IMR-90 (cell line): Measurements from ENCODE around the gene UBASH3B. TPM values are rescaled to one million over a fixed set of nuclear protein-coding genes. Genes with fewer than 3 reads are reported as not detected.

Source experiments
- ATAC-seq: fragments of 200-7000 bp; cut with Tn5 transposase; 2 replicates; pipeline ENCODE4 v1.9.1; 2020; ENCODE audit warnings: low read depth, mild to moderate bottlenecking, moderate library complexity
- BruUV-seq: library from RNA; stranded (reverse); fragments of 400-500 nt; replicated peaks from 2 replicates; lab custom pipeline; 2021; lab: Mats Ljungman, UMichigan
- CTCF ChIA-PET: fragments of 300-600 bp; formaldehyde crosslinking; extraction: SDS; loops from one replicate; lab custom pipeline; 2021; ENCODE audit warnings: antibody characterized with exemption; lab: Yijun Ruan, JAX
- POLR2A ChIA-PET: fragments of 300-600 bp; sonication (Branson Sonifier 250); formaldehyde crosslinking; loops from one replicate; lab custom pipeline; 2022; ENCODE audit warnings: antibody characterized with exemption; ENCODE audit not compliant: unreplicated experiment; lab: Charles Lee
- DNase-seq: peaks from one replicate; pipeline ENCODE4 v3.0.0; 2013
- H2AFZ ChIP-seq: replicated peaks from 2 replicates; pipeline ENCODE3; 2013; ENCODE audit warnings: low read length, mild to moderate bottlenecking; ENCODE audit not compliant: poor library complexity
- H2AK5ac ChIP-seq: 2 replicates; pipeline ENCODE4 v1.6.1; 2013; ENCODE audit warnings: low read depth, low read length, inconsistent platforms
- H2AK9ac ChIP-seq: replicated peaks from 2 replicates; pipeline ENCODE3; 2013; ENCODE audit warnings: mild to moderate bottlenecking, low read depth, low read length, moderate library complexity; ENCODE audit not compliant: poor library complexity
- H2BK120ac ChIP-seq: 2 replicates; pipeline ENCODE4 v1.6.1; 2013; ENCODE audit warnings: low read depth, low read length, inconsistent platforms
- H2BK15ac ChIP-seq: 3 replicates; pipeline ENCODE4 v1.6.1; 2013; ENCODE audit warnings: low read depth, low read length, inconsistent platforms
- H2BK20ac ChIP-seq: 2 replicates; pipeline ENCODE4 v1.6.1; 2013; ENCODE audit warnings: low read depth, mild to moderate bottlenecking, inconsistent platforms, low read length, moderate library complexity
- H2BK5ac ChIP-seq: 2 replicates; pipeline ENCODE4 v1.6.1; 2013; ENCODE audit warnings: mild to moderate bottlenecking, low read depth, low read length, inconsistent platforms; ENCODE audit not compliant: poor library complexity, severe bottlenecking
- H3K14ac ChIP-seq: replicated peaks from 2 replicates; pipeline ENCODE4 v1.6.1; 2013; ENCODE audit warnings: low read depth, low read length, inconsistent platforms
- H3K18ac ChIP-seq: 2 replicates; pipeline ENCODE4 v1.6.1; 2013; ENCODE audit warnings: low read depth, low read length, control low read depth
- H3K23ac ChIP-seq: 2 replicates; pipeline ENCODE4 v1.6.1; 2013; ENCODE audit warnings: low read depth, low read length, inconsistent platforms
- H3K27ac ChIP-seq: 2 replicates; pipeline ENCODE4 v1.5.1; 2013; ENCODE audit warnings: mild to moderate bottlenecking, control low read depth, low read length; ENCODE audit not compliant: insufficient read depth
- H3K27me3 ChIP-seq: 2 replicates; pipeline ENCODE4 v1.6.1; 2013; ENCODE audit warnings: low read length; ENCODE audit not compliant: control insufficient read depth, insufficient read depth
- H3K36me3 ChIP-seq: 2 replicates; pipeline ENCODE4 v1.6.1; 2013; ENCODE audit warnings: low read length, mixed read lengths; ENCODE audit not compliant: control insufficient read depth, insufficient read depth
- H3K4ac ChIP-seq: 2 replicates; pipeline ENCODE4 v1.6.1; 2013; ENCODE audit warnings: low read depth, low read length, inconsistent platforms
- H3K4me1 ChIP-seq: 2 replicates; pipeline ENCODE4 v1.6.1; 2013; ENCODE audit warnings: low read length, mixed read lengths; ENCODE audit not compliant: control insufficient read depth, insufficient read depth
- H3K4me2 ChIP-seq: 2 replicates; pipeline ENCODE4 v1.6.1; 2013; ENCODE audit warnings: low read depth, mild to moderate bottlenecking, control low read depth, low read length, moderate library complexity
- H3K4me3 ChIP-seq: 2 replicates; pipeline ENCODE4 v1.5.1; 2013; ENCODE audit warnings: low read depth, mild to moderate bottlenecking, control low read depth, low read length, moderate library complexity; ENCODE audit not compliant: insufficient read depth
- H3K56ac ChIP-seq: 2 replicates; pipeline ENCODE4 v1.6.1; 2013; ENCODE audit warnings: low read length, inconsistent platforms; ENCODE audit not compliant: insufficient read depth; ENCODE audit errors: extremely low read depth
- H3K79me1 ChIP-seq, 2 experiments: 2 replicates each; pipeline ENCODE4 v1.6.1; 2013; ENCODE audit warnings: low read length in 2 of 2, inconsistent platforms in 1 of 2, low read depth in 1 of 2
- H3K9ac ChIP-seq: 2 replicates; pipeline ENCODE4 v1.6.1; 2013; ENCODE audit warnings: low read depth, low read length, control low read depth
- H3K9me1 ChIP-seq: 2 replicates; pipeline ENCODE4 v1.6.1; 2013; ENCODE audit warnings: low read length, inconsistent platforms; ENCODE audit not compliant: insufficient read depth
- H3K9me3 ChIP-seq: 2 replicates; pipeline ENCODE4 v1.6.1; 2013; ENCODE audit warnings: low read length; ENCODE audit not compliant: control insufficient read depth, insufficient read depth
- H4K20me1 ChIP-seq: 2 replicates; pipeline ENCODE4 v1.6.1; 2013; ENCODE audit warnings: low read length, inconsistent platforms; ENCODE audit not compliant: insufficient read depth
- H4K5ac ChIP-seq: 2 replicates; pipeline ENCODE4 v1.6.1; 2013; ENCODE audit warnings: mild to moderate bottlenecking, low read depth, low read length, control low read depth
- H4K8ac ChIP-seq, 2 experiments: 2 replicates each; pipeline ENCODE4 v1.6.1; 2013; ENCODE audit warnings: low read depth in 2 of 2, low read length in 2 of 2, control low read depth in 1 of 2, inconsistent platforms in 1 of 2
- H4K91ac ChIP-seq: 2 replicates; pipeline ENCODE4 v1.6.1; 2013; ENCODE audit warnings: low read depth, low read length, inconsistent platforms; ENCODE audit not compliant: insufficient read depth
- FOS ChIP-seq: fragments of 150-350 bp; IDR thresholded peaks from 2 replicates; pipeline ENCODE4 v1.6.1; 2016; ENCODE audit warnings: low read depth, low read length
- MAFK ChIP-seq: IDR thresholded peaks from 2 replicates; pipeline ENCODE4 v1.6.1; 2012; ENCODE audit warnings: low read depth, low read length, improper control_type of control experiment
- MAZ ChIP-seq: IDR thresholded peaks from 2 replicates; pipeline ENCODE4 v1.6.1; 2012; ENCODE audit warnings: low read depth, mild to moderate bottlenecking, low read length, improper control_type of control experiment, moderate library complexity, borderline replicate concordance
- RAD21 ChIP-seq: IDR thresholded peaks from 2 replicates; pipeline ENCODE4 v1.6.1; 2012; ENCODE audit warnings: low read length, improper control_type of control experiment
- WGBS, 2 experiments: methylation state at CpG; one replicate each; pipeline versions ENCODE4 v1.1.5 to v1.1.7; 2013; ENCODE audit warnings: missing lambda C conversion rate in 2 of 2; ENCODE audit not compliant: insufficient read length in 1 of 2; ENCODE audit errors: extremely low coverage in 2 of 2; 5-methylcytosine and 5-hydroxymethylcytosine counted together
- dilution Hi-C: fragments of 300-500 bp; cut with HindIII; formaldehyde crosslinking; loops from one replicate; pipeline ENCODE4 v1.14.3; 2018; ENCODE audit warnings: low sequenced_read_pairs; ENCODE audit not compliant: unreplicated experiment
- in situ Hi-C: fragments of 300-500 bp; cut with MboI; formaldehyde crosslinking; loops from 3 replicates; pipeline ENCODE4 v1.14.3; 2019; ENCODE audit warnings: low sequenced_read_pairs, inconsistent platforms, mixed read lengths
- intact Hi-C: fragments of 100-400 bp; cut with micrococcal nuclease; formaldehyde crosslinking; loops from 2 replicates; pipeline ENCODE4 v1.10.0; 2022
- polyA plus RNA-seq, 3 experiments: library from polyadenylated mRNA; depleted of rRNA; stranded (reverse); fragments of >200 nt; gene quantifications; 2 replicates each; pipeline ENCODE4 v1.2.3, GENCODE V29; 2012; ENCODE audit warnings: low replicate concordance in 1 of 3
- total RNA-seq: library from RNA; depleted of rRNA; stranded (reverse); fragments of >200 nt; gene quantifications from 2 replicates; pipeline ENCODE4 v1.2.3, GENCODE V29; 2012

Gene UBASH3B
- total and polyA plus RNA-seq, 2 of the 4 experiments (the other 2 are of a cell fraction), result 27.2 to 48.0 TPM

GRCh38 chr11:122711362-122711761, 55.8 kb downstream of the UBASH3B start:
- Histone ChIP-seq H3K23ac (no peak overlapping the region; the same call in 1 of the 2 replicates), H2AFZ (no peak overlapping the region), H2BK20ac (no peak overlapping the region), H2BK15ac (0 out of 3 replicates have a peak overlapping the region, but pooled peaks have one; percentile 33), H4K91ac (no peak overlapping the region), H3K9me3 (no peaks in the 10 kb centered on the region), H3K14ac (peak overlapping the region; percentile 49; the same call in 1 of the 2 replicates), H3K9me1 (peaks cover 31% of the 10 kb centered on the region), H3K4me2 (no peak overlapping the region), H3K4me3 (no peak overlapping the region), H4K8ac (no peak overlapping the region), H2AK9ac (no peak overlapping the region), H3K36me3 (no peaks in the 10 kb centered on the region; the same call in 1 of the 2 replicates), H3K4ac (peak overlapping the region; percentile 58; the same call in 1 of the 2 replicates), H2BK5ac (no peak overlapping the region), H3K27ac (no peak overlapping the region), H2AK5ac (peak overlapping the region; percentile 84; the same call in 1 of the 2 replicates), H3K18ac (no peak overlapping the region), H3K4me1 (peaks cover 32% of the 10 kb centered on the region), H3K27me3 (no peaks in the 10 kb centered on the region), H3K9ac (no peak overlapping the region), H2BK120ac (peak overlapping the region; percentile 67; the same call in 1 of the 2 replicates), H3K79me1 (peaks cover 31 to 80% of the 10 kb centered on the region in 2 experiments), H4K20me1 (peaks cover 4% of the 10 kb centered on the region; the same call in 1 of the 2 replicates), H4K5ac (no peak overlapping the region; the same call in 1 of the 2 replicates), H3K56ac (no peak overlapping the region)
- WGBS, 2 experiments, result 91% methylated on average over 5 of the region's 9 CpGs; no CpG with 5 or more reads in 1 of the 2 experiments
- POLR2A ChIA-PET, result no interaction called here
- intact Hi-C loops (no loop called here), in situ Hi-C loops (no loop called here), dilution Hi-C loops (no loop called here)
- CTCF ChIA-PET, result interaction anchor here (1.1 to 1.8 kb wide), 2 partner anchors 10 to 45 kb away, joined by 4 to 7 read pairs; no protein-coding TSS in a partner anchor
- ATAC-seq (no peak), DNase-seq (no peak)
- no TSS peak for BruUV-seq
- TF ChIP-seq RAD21 (no peak), MAZ (no peak), MAFK (no peak), FOS (no peak)
